GM21717 (cell line): ENCODE measurements around the gene DVL2.

Experiments
- ATAC-seq: cut with Tn5 transposase; IDR thresholded peaks from one replicate; pipeline ENCODE4 v1.9.1; 2021; ENCODE audit warnings: mild to moderate bottlenecking, moderate library complexity; ENCODE audit not compliant: unreplicated experiment

The DVL2 gene

DNA sequence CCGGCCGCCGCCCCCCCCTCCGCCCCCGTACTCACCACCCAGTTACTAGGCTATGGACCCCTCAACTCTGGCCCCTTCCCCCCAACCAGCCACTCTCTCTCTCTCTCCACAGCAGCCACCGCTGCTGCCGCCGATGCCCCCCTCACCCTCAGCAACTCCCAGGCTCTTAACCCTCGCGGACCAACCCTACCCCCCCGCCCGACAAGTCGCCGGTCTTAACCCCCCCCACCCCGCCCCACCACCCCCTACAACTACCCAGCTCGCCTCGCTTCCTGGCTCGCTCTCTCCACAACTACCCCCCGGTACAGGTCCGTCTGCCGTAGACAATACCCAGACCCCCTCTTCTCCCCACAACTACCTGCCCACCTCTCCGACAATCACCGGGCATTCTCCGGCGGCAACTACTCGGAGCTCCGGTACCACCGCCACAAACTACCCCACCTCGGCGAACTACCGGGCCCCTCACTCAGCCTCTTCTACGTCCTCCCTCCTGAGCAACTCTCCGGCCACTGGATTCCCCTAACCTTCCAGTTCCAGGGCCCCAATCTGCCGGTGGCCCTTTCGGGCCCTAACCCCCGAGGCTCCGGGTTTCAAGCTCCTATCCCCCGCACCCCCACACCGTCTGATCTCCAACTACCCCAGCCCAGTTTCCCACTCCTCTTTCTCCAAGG is 4.2 kb upstream of the DVL2 start:
- ATAC-seq, result no peak

DNA sequence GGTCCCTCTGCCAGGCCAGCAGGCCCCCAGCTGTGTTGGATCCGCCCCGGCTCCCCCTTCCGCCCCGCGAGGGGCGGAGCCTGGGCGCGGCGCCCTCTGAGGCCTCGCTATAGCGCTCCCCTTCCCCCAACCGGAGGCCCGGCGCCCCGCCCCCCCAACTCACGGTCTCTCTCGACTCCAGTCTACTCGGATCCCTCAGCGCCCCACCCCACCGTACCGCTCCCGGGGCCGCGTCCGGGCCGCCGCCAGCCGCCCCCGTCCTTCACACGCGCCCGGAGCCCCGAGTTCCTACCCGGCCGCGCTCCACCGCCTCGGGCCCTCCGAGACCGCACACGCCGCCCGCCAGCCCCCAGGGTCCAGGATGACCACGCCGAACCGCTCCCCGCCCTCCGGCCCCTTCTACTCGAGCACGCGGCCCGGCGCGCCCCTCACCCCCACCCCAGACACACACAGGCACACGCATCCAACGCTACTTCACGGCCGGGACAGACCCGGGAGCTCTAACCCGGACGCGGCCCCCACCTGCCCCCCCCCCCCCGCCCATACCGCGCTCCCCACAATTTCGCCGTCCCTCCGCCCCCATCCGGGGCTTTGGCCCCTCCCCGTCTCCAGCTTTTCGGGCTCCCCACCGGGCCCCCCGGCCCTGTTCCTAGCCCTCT is 3.6 kb upstream of the DVL2 start:
- no peak for ATAC-seq

DNA sequence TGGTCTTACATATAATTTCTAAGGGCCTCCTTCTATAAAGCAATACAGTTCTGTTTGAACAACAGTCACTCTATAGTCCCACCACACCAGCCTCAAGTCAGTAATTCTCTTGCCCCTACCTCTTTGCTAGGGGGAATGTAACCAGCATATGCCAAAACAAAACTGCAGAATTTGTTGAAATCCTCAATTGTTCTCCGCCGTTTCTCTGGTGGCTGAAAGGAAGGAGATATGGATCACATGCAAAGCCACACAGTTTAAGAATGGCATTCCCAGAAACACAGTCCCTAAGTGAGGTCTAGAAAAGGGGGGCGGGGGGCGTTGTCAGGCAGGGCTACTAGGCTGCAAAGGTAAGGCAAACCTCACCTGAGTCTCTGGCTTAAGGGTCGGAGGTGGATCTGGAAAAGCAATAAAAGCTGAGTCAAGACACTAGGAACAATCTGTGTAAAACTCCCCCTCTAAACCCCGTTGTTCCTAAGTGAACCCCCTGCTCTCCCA is 3.0 kb upstream of the DVL2 start:
- no peak for ATAC-seq

DNA sequence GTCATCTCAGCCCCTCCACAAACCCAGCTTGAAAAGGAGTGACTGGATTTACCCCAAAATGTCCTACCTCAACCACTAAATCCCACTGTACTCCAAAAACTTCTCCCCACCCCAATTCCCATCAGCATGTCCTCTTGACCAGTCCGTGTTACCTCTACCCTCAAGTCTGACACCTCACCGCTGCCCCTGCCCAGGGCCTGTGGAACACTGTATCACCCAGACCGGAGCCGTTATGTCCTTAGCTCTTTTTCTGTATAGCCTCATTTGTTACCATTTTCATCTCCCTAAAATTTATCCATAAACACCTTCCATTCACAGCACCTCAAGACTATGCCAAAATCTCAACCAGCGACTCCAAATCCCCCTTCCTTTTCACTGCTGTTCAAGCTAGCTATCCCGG is 2.5 kb upstream of the DVL2 start:
- no peak for ATAC-seq

DNA sequence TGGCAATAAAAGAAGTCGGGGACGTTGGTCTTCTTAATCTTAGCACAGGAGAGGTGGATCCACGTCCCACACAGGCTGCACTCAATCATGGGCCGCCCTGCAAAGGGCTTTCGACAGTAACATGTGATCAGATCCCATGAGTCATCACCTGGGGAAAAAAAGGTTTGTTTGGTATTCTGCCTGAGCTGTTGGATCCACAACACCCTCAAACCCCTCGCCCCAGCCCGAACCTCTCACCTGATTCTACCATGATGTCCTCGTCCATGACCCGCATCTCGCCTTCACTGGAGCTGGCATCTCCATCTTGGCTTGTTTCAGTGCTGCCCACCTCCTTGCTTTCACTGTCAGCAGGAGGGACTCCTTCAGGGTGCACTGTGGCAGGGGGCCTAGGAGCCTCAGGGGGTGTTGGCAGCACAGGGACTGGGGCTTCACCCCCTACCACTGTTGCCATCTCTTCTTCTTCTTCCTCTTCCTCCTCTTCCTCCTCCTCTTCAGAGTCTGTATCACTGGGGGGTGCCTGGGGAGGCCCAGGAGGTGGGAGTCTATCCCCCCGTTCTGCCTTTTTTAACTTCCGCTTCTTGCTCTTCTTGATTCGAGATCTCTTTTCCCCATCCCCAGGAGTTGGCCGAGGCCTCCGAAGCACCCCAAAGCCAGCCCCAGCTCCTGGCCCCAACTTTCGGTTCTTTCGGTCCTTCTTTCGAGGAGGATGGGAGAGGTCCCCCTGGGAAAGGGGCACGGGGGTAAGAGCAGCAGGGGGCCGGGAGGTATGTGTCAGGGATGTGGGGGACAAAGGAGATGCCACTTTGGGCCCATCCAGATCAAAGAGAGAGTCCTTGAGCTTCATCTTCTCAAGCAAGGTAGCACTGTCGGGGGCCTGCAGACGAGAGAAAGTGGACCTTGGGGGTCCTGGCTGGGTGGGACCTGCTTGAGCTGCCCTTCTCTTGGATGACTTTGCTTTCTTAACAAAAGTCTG is 1.7 kb upstream of the DVL2 start:
- ATAC-seq, result no peak

DNA sequence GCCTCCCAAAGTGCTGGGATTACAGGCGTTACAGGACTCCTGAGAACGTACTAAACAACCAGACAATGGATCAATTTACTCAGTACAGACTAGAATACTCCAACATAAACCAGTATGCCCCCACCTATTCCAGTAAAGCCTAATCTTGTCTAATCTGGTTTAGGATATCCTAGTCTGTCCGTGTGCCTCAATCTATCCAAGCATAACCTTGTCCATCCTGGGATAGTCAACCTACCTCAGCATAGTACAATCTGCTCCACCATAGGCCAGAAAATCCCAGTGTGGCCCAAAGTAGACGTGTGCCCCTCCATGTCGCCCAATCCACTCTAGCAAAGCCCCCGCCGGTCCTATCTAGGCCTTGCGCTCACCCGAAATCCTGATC is 625 bp downstream of the DVL2 start:
- no peak for ATAC-seq

DNA sequence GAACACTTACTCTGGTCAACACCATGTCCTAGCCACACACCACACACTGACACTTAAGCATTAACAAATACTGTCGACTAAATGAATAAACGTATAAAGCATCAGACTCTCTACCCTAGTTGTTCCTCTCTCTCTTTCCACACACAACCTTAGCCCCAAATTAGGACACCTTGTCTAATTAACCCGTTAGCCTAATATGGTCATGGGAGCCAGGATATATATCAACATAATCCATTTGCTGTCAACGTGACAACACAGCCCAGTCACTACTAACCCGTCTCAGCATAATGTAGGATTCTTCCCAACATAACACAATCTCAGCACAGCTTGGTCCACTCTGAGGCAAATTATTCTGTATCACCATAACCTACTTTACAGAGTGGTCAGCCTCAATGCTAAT is 2.2 kb downstream of the DVL2 start:
- ATAC-seq, result no peak

DNA sequence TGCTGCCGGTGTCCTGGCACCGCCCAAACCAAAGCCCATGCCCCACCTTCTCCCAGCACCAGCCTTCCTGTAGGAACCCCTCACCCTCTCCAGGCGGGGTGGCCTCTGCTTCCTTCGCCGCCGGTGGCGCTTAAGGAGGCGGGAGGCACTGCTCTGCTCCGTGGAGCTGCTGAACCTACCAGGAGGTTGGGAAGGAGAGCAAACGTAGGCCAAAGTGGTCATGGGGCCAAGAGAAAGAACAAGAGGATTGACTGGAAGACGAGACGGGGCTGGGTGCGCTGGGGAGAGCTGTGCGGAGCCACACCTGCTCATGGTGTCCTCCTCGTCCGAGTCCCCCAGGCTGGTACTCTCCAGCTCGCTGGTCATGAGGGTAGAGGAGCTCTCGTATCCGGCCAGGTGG is 4.8 kb downstream of the DVL2 start:
- ATAC-seq, result no peak

DNA sequence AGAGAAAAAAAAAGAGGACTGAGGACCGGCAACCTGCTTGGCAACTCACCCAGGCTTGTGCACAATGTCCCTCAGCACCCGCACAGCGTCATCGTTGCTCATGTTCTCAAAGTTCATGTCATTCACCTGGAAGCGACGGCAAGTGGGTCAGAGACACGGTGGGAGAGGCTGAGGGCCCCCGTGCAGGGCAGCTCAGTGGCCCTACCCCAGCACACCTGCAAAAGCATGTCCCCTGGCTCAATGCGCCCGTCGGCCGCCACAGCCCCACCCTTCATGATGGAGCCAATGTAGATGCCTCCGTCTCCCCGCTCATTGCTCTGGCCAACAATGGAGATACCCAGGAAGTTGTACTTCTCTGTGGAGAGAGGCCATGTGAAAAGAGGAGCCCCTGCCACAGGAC is 5.4 kb downstream of the DVL2 start:
- ATAC-seq, result no peak

DNA sequence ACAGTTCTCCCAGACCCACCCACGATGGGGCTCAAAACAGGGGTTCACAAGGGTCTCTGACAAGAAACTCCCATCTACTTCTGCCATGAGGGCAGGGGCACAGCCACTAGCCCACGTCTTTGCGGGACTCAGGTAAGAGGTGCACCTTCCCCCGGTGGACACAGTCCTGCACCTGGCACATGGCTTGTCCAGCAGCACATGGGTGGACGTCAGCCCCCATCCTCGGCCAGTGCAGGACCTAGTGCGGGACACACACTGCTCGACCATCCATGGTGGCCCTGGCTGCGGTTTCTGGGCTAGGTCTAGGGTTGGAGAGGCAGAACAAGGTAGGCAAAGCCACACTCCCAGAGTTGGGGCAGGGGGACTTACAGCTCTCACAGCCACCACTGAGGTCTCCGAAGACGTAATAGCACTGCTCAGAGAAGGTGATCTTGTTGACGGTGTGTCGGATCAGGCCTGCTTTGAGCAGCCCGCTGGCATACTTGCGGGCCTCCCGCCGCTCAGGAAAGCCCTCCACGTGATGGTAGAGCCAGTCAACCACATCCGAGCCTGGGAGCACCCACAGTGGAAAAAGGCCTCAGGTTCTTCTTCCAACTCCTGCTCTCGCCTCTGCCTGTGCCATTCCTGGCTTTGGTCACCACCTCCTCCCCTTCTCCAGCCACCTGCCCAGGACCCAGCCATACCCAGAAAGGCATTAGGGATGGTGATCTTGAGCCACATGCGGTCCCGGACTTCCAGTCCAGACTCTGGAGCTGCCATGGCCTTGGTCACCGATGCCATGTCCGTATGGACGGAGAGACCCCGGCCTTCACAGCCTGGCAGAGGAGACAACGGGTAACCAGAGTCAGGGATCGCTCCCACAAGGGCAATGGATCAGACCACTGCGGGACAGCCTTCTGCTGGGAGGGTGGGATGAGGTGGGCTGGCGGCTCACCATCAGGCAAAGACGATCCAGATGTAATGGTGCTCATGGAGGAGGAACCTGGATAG is 7.3 kb downstream of the DVL2 start:
- ATAC-seq, result no peak

DNA sequence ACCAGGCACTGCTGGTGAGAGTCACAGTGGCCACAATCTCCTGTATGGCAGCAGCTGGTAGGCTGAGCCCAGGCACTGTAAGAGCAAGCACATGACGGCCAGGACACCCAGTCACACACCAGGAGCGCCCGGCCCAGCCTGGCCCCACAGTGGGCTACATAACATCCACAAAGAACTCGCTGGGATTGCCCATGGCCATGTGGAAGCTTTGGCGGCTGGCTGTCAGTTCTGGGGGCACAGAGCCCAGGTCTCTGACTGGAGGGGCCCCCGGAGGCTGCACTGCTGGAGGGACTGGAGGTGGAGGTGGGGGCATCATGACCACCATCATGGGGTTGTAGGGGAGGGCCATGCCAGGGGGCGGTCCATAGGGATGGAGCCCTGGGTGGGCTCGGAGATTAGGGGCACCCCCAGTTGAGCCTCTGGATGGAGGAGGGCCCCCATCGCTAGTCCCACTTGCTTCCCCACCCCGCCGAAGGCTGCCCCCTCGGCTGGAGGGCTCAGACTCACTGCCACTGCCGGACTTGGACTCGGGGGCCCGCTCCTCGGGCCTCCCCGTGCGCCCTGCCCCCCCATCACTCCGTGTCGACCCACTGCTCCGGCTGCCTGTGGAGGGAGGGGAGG is 8.5 kb downstream of the DVL2 start:
- no peak for ATAC-seq

DNA sequence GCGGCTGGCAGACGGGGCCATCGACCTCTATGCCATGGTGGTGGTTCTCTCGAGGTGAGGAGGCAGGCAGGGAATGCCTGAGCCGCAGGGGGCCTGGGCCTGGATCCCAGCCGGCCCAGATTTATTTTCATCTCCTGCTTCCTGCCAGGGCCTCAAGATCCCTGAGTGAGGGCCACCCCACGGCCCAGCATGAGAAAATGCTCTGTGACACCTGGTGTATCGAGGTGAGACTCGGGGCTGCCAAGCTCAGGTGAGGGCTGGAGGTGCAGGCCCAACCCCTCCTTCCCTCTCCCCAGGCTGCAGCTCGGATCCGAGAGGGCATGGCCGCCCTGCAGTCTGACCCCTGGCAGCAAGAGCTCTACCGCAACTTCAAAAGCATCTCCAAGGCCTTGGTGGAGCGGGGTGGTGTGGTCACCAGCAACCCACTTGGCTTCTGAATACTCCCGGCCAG is 9.6 kb downstream of the DVL2 start:
- ATAC-seq, result no peak

DNA sequence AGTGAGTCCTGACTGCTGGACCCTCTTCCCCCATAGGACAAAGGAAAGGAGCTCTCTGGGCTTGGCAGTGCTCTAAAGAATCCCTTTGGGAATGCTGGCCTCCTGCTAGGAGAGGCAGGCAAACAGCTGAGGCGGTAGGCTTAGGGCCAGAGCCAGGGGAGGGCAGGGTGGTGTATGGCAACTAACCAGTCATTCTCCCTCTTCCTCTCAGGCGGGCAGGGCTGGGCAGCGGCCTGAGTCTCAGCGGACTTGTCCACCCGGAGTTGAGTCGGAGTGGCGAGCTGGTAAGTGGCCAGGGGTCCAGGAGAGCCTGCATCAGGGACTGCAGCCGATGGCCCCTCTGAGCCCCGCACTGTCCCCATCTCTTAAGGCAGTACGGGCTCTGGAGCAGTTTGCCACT is 10.2 kb downstream of the DVL2 start:
- no peak for ATAC-seq

DNA sequence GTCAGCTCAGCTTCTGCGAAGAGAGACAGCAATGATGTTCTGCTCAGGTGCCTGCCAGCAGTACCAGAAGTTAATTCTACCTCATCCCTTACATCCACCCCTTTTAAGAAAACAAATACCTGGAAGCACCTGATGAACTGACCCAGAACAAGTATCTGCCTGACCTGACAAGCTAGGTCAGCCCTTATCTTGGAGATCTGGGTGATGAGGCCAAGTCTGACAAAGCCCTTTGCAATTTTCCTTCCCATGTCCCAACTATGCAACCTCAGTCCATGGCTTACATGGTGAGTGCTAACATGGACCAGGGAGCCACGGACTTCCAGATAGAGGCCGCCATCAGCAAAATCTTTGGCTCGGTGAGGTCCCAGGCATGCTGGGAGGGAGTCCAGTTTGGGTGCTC is 10.9 kb downstream of the DVL2 start:
- ATAC-seq, result no peak

DNA sequence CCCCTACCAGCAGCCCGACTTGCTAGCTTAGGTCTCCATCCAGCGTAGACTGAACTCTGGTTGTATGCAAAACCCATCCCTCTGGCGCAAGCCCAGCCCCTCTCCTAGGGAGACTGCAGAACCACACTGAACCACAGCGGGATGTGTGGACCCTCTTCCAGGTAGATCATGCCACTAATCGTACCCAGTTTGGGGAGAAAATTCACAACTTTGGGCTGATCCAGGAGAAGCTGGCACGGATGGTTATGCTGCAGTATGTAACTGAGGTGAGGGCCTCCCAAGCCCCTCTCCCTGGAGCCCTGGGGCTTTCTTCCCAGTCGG is 11.4 kb downstream of the DVL2 start:
- ATAC-seq, result no peak

DNA sequence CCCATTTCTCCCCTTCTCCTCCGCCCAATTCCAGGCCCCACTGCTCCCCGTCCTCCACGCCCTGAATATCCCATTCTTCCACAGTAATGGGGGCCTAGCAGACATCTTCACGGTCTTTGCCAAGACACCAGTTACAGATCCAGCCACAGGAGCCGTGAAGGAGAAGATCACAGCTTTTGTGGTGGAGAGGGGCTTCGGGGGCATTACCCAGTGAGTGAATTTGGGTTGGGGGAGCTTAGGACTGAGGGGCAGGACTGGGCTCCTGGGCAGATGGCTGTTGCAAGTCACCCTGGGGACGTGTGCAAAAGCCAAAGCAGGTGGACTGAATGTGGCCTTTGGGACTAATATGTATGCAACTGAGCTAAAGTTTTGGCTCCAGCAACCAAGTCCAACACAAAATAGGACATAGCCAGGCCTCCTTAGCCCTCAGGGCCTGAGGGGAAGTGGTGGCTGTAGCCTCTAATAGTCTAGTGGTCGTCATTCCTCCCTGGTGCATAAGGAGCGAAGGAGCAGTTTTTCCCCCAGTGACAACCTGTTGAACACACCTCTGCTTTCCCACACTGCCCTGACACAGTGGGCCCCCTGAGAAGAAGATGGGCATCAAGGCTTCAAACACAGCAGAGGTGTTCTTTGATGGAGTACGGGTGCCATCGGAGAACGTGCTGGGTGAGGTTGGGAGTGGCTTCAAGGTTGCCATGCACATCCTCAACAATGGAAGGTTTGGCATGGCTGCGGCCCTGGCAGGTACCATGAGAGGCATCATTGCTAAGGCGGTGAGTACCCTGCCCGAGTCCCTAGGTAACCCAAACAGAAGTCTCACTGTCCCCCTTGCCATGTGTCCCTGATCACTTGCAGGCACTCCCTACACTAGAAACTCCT is 12.0 kb downstream of the DVL2 start:
- ATAC-seq, result no peak

DNA sequence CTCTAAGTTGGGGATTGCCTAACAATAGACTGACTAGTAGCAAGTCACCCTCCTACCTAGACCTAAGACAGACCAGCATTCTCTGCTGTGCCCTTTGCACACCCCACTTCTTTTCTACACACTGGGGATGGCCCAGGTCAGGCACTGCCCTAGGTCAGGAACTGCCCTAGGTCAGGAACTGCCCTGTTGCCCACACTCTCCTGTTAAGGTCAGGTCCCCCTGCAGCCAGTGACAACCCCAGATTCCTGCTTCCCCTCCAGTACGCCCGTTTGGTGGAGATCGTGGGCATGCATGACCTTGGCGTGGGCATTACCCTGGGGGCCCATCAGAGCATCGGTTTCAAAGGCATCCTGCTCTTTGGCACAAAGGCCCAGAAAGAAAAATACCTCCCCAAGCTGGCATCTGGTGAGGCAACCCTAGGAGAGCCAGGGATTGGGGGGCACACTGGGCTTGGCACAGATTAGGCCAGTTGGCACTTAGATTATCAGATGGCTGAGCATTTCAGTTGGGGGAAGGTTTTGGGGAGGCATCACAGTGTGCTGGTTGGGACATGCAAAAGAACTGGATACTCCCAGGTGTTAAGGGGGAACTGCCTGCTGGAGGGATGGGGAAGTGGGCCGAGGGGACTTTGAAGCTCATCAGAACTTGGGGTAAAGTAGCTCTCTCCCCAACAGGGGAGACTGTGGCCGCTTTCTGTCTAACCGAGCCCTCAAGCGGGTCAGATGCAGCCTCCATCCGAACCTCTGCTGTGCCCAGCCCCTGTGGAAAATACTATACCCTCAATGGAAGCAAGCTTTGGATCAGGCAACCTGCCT is 12.8 kb downstream of the DVL2 start:
- no peak for ATAC-seq

DNA sequence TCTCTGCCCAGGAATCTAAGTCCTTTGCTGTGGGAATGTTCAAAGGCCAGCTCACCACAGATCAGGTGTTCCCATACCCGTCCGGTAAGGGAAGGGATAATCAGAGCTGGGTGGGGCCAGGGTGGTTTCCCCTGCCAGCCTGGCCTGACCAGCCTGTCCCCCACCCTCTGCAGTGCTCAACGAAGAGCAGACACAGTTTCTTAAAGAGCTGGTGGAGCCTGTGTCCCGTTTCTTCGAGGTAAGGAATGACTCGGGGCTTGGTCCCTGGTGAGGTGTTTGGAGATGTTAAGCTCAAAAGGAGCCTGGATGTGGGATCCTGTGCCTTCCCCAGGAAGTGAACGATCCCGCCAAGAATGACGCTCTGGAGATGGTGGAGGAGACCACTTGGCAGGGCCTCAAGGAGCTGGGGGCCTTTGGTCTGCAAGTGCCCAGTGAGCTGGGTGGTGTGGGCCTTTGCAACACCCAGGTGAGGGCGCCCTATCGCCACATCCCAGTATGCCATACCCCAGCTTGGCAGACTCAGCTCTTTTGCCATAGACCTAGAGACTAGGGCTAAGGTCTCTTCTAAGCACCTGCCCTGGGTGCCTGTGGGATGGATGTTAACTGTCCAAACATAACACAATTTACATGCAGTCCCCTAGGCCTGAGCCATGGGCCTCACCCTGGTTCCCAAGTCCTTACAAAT is 13.6 kb downstream of the DVL2 start:
- ATAC-seq, result no peak
